Fibroblast of skin of right quadriceps (primary cell): ENCODE measurements around the gene TRDMT1.

ENCODE experiments used
- DNase-seq: peaks from one replicate; pipeline ENCODE4 v3.0.0-alpha.2; 2013

Gene TRDMT1

GRCh38 chr10:17200912-17201793 is at the start of gene TRDMT1:
Gene TRDMT1, minus strand, starts transcription at chr10:17201672. Its CDS starts 38 bp downstream, at chr10:17201634.
- DNase-seq, result peak; percentile 95

GRCh38 chr10:17250736-17251135 is 49.3 kb upstream of the TRDMT1 start:
- DNase-seq, result no peak

GRCh38 chr10:17249820-17250219 is 48.3 kb upstream of the TRDMT1 start:
- DNase-seq, result peak; percentile 35

- DNase-seq, result no peak
These were observed 47.5 kb upstream of the TRDMT1 start for GRCh38 chr10:17248964-17249363.

- DNase-seq, result no peak
These were observed 45.7 kb upstream of the TRDMT1 start for GRCh38 chr10:17247210-17247609.

- DNase-seq, result peak; percentile 33
These were observed 43.4 kb upstream of the TRDMT1 start for GRCh38 chr10:17244700-17245365.

- DNase-seq, result no peak
These were observed 40.3 kb upstream of the TRDMT1 start for GRCh38 chr10:17241611-17242333.

- DNase-seq, result no peak
These were observed 39.1 kb upstream of the TRDMT1 start for GRCh38 chr10:17240616-17241015.

- DNase-seq, result no peak
These were observed 38.6 kb upstream of the TRDMT1 start for GRCh38 chr10:17240096-17240495.

GRCh38 chr10:17239345-17240085 is 38.0 kb upstream of the TRDMT1 start:
- DNase-seq, result no peak

GRCh38 chr10:17238445-17239291 is 37.2 kb upstream of the TRDMT1 start:
- peak; percentile 90 for DNase-seq

GRCh38 chr10:17237915-17238444 is 36.5 kb upstream of the TRDMT1 start:
- peak; percentile 77 for DNase-seq

GRCh38 chr10:17237149-17237527 is 35.7 kb upstream of the TRDMT1 start:
- DNase-seq, result no peak

- DNase-seq, result no peak
These were observed 35.1 kb upstream of the TRDMT1 start for GRCh38 chr10:17236468-17237148.

GRCh38 chr10:17235136-17235535 is 33.7 kb upstream of the TRDMT1 start:
- peak; percentile 51 for DNase-seq

GRCh38 chr10:17234431-17234945 is 33.0 kb upstream of the TRDMT1 start:
- DNase-seq, result no peak

- peak; percentile 57 for DNase-seq
These were observed 32.0 kb upstream of the TRDMT1 start for GRCh38 chr10:17233286-17233991.

- no peak for DNase-seq
These were observed 30.9 kb upstream of the TRDMT1 start for GRCh38 chr10:17232276-17232960.

- no peak for DNase-seq
These were observed 30.3 kb upstream of the TRDMT1 start for GRCh38 chr10:17231788-17232187.
